HG03575 (cell line): ENCODE results near the gene CLMN.

Experiments used
- ATAC-seq: cut with Tn5 transposase; IDR thresholded peaks from one replicate; pipeline ENCODE4 v1.9.1; 2021; ENCODE audit not compliant: unreplicated experiment, insufficient number of reproducible peaks, low FRiP score; ENCODE audit errors: extremely low read depth

CLMN gene

GRCh38 chr14:95164506-95164905 is 155.2 kb downstream of the CLMN start:
- no peak for ATAC-seq

DNA sequence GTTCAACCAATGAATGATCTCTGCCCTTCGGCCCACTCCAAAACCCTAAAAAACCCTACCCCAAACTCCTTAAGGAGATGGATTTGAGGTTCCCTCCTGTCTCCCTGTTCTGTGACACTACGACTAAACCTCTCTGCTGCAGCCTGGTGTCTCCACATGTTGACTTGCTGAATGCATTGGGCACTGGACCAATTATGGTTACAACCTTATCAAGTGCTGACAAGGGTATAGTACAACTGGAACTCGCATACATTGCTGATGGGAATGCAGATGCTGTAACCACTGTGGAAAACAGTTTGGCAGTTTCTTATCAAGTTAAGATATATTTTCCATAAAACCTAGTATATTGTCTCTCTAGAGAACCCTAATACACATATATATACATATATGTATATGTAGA is 156.0 kb downstream of the CLMN start:
- ATAC-seq = no peak

- no peak for ATAC-seq
These were observed 156.6 kb downstream of the CLMN start for GRCh38 chr14:95163132-95163531.

DNA sequence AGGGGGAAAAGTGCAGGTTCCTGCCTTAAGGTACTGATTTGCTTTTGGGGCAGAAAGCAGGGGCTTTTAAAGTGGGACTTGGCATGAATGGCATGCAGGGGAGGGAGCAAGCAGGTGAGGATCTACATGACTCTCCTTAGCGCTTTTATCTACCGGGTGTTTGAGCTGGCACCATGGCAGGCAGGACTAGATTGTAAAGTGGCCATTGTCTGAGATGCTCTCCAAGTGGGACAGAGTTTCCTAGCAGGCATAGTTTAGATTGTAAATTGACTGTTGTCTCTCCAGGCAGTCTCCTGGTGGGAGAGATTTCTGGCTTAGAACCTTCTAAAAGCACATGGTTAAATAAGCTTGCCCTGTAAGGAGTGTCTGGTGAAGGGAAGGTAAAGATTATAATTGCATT is 157.1 kb downstream of the CLMN start:
- no peak for ATAC-seq

- ATAC-seq = no peak
These were observed 162.2 kb downstream of the CLMN start, which contains the start of gene DICER1 for GRCh38 chr14:95157327-95158189. DICER1 (minus strand) TSS chr14:95157529; CDS start chr14:95133458, 24,071 bp downstream.

DNA sequence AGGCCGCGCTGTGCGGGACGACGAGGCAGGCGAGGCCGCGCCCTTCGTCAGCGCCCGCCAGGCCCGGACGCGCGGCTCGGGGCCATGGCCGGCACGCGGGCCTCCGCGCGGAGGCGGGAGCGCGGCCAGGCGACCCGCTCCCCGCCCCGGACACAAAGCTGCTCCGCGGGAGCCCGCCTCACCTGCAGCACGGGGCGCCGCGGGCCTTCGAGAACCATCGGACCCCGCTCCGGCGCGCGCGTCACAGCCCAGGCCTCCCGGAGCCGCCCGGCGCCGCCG is 162.7 kb downstream of the CLMN start:
- no peak for ATAC-seq

GRCh38 chr14:95156161-95157047 is 163.3 kb downstream of the CLMN start:
- no peak for ATAC-seq

DNA sequence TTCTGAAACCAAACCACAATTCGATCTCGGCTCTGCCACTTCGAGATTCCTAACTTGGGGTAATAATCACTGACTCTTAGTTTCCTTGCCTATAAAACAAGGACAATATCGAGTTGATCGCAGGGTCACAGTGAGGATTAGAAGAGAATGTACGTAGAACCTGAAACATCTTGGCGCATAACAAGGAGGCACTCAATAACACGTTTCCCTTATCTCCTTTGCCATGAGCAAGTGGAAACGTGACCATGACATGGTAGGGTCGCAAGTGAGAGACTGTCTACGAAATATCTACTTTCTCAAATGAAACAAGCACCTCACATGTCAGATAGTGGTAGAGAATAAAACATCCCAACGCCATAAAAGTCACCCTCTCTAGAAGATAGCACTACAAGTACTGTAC is 164.7 kb downstream of the CLMN start:
- no peak for ATAC-seq

GRCh38 chr14:95153866-95154265 is 165.8 kb downstream of the CLMN start:
- ATAC-seq = no peak

- ATAC-seq = no peak
These were observed 168.1 kb downstream of the CLMN start for GRCh38 chr14:95151561-95151960.

DNA sequence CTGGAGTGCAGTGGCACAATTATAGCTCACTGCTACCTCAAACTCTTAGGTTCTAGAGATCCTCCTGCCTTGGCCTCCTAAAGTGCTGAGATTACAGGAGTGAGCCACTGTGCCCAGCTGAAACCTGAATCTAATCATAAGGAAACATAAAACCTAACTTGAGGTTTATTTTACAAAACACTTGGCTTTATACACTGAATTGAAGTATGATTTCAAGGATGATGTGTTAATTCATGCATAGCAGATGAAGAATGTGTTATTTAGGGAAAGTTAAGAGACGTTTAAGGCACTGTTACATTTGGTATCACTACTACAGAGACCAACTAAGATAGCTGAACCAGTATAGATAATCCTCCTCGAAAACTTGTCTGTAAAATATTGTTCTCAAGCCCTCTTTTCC is 168.8 kb downstream of the CLMN start:
- ATAC-seq = no peak

- no peak for ATAC-seq
These were observed 170.3 kb downstream of the CLMN start for GRCh38 chr14:95149441-95149840.

GRCh38 chr14:95147597-95147996 is 172.1 kb downstream of the CLMN start:
- no peak for ATAC-seq

GRCh38 chr14:95146079-95146771 is 173.5 kb downstream of the CLMN start:
- ATAC-seq = no peak

- no peak for ATAC-seq
These were observed 174.9 kb downstream of the CLMN start for GRCh38 chr14:95144849-95145248.

- no peak for ATAC-seq
These were observed 175.7 kb downstream of the CLMN start for GRCh38 chr14:95143808-95144620.

DNA sequence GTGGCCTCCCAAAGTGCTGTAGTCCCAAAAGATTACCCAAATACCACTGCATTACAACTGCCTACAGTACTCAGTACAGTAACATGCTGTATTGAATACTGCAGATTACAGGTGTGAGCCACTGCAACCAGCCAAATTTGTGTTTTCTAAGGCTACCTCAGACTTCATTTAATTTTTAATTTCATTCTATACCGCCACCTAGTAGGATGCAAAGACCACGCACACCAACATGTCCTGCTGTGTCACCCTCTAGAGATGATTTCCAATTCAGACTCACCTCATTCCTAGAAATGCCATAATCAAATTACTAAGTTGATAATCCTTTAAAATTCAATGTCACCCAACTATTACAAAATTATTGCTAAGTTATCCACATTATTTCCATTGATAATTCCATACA is 177.5 kb downstream of the CLMN start:
- no peak for ATAC-seq

- ATAC-seq = no peak
These were observed 178.0 kb downstream of the CLMN start for GRCh38 chr14:95141684-95142083.
